HG03280 (cell line): ENCODE results near the gene SH3D19.
A peak's percentile ranks its signal among the peaks of the same experiment; 100 is the strongest.

ENCODE experiments used
- ATAC-seq: cut with Tn5 transposase; IDR thresholded peaks from one replicate; pipeline ENCODE4 v1.9.1; 2021; ENCODE audit warnings: mild to moderate bottlenecking, moderate library complexity; ENCODE audit not compliant: unreplicated experiment

SH3D19 gene

GRCh38 chr4:151325111-151325948 lies at the start of gene SH3D19:
Gene SH3D19 (minus strand): TSS chr4:151325605. CDS start chr4:151325352, 253 bp downstream.
- ATAC-seq = no peak

GRCh38 chr4:151362404-151363164 lies 37.2 kb upstream of the SH3D19 start:
- peak; percentile 99 for ATAC-seq

GRCh38 chr4:151361966-151362365 lies 36.6 kb upstream of the SH3D19 start:
- no peak for ATAC-seq

GRCh38 chr4:151361126-151361525 lies 35.7 kb upstream of the SH3D19 start:
- ATAC-seq = no peak

- ATAC-seq = no peak
These were observed 34.2 kb upstream of the SH3D19 start for GRCh38 chr4:151359576-151359975.

GRCh38 chr4:151358266-151358665 lies 32.9 kb upstream of the SH3D19 start:
- ATAC-seq = no peak

- no peak for ATAC-seq
These were observed 31.1 kb upstream of the SH3D19 start for GRCh38 chr4:151356510-151356909.

GRCh38 chr4:151355155-151355554 lies 29.8 kb upstream of the SH3D19 start:
- ATAC-seq = no peak

GRCh38 chr4:151347490-151348235 lies 22.3 kb upstream of the SH3D19 start:
- ATAC-seq = no peak

- ATAC-seq = no peak
These were observed 19.5 kb upstream of the SH3D19 start for GRCh38 chr4:151344948-151345347.

- ATAC-seq = no peak
These were observed 15.5 kb upstream of the SH3D19 start for GRCh38 chr4:151340751-151341385.

- ATAC-seq = no peak
These were observed 14.1 kb upstream of the SH3D19 start for GRCh38 chr4:151339467-151339866.

GRCh38 chr4:151331276-151332042 lies 6.1 kb upstream of the SH3D19 start:
- ATAC-seq = no peak

- ATAC-seq = no peak
These were observed 4.0 kb upstream of the SH3D19 start for GRCh38 chr4:151329217-151330007.

GRCh38 chr4:151325949-151326246 lies 493 bp upstream of the SH3D19 start:
- no peak for ATAC-seq

GRCh38 chr4:151324752-151325110 lies 674 bp downstream of the SH3D19 start:
- no peak for ATAC-seq

- ATAC-seq = no peak
These were observed 1.2 kb downstream of the SH3D19 start for GRCh38 chr4:151324124-151324751.

- no peak for ATAC-seq
These were observed 1.7 kb downstream of the SH3D19 start for GRCh38 chr4:151323667-151324066.

- ATAC-seq = no peak
These were observed 2.8 kb downstream of the SH3D19 start for GRCh38 chr4:151322570-151322969.
